HepG2 (cell line): ENCODE results near the gene MPPE1. TPM values are rescaled to one million over a fixed set of nuclear protein-coding genes. Genes with fewer than 3 reads are reported as not detected.

Source experiments
- EEA1 ChIP-seq: sonication (generic); formaldehyde crosslinking; IDR thresholded peaks from 2 replicates; pipeline ENCODE4 v1.5.1; 2020; ENCODE audit warnings: mild to moderate bottlenecking, missing genetic modification reagents, borderline replicate concordance
- GTF2F1 ChIP-seq: fragments of 150-350 bp; IDR thresholded peaks from 2 replicates; pipeline ENCODE4 v1.6.1; 2014; ENCODE audit warnings: low read length
- HNRNPK ChIP-seq: fragments of 200-400 bp; formaldehyde crosslinking; IDR thresholded peaks from 2 replicates; pipeline ENCODE4 v1.6.1; 2018; ENCODE audit warnings: low read length, low read depth, moderate library complexity, mild to moderate bottlenecking; ENCODE audit not compliant: poor library complexity, severe bottlenecking
- MEIS2 ChIP-seq: sonication (generic); formaldehyde crosslinking; IDR thresholded peaks from 2 replicates; pipeline ENCODE4 v1.9.0; 2021; ENCODE audit warnings: mild to moderate bottlenecking, missing genetic modification reagents
- MIXL1 ChIP-seq: IDR thresholded peaks from 2 replicates; pipeline ENCODE4 v1.6.1; 2016
- NPAS2 ChIP-seq: sonication (generic); formaldehyde crosslinking; IDR thresholded peaks from 2 replicates; pipeline ENCODE4 v1.8.0; 2022; ENCODE audit warnings: mild to moderate bottlenecking, missing genetic modification reagents, borderline replicate concordance
- PHF20 ChIP-seq: sonication (generic); formaldehyde crosslinking; IDR thresholded peaks from 2 replicates; pipeline ENCODE4 v1.5.0; 2020; ENCODE audit warnings: mild to moderate bottlenecking, missing genetic modification reagents
- RFX1 ChIP-seq: fragments of 450-650 bp; IDR thresholded peaks from 2 replicates; pipeline ENCODE4 v1.6.1; 2017
- SMAD3 ChIP-seq: sonication (generic); formaldehyde crosslinking; IDR thresholded peaks from 2 replicates; pipeline ENCODE4 v1.4.0; 2020; ENCODE audit warnings: missing genetic modification reagents
- SOX6 ChIP-seq, 2 experiments: fragments of 450-650 bp in 1 of 2; sonication (generic) in 1 of 2; formaldehyde crosslinking in 1 of 2; IDR thresholded peaks; 2 replicates each; pipeline versions ENCODE4 v1.4.0 to v1.6.1; 2017 to 2020; ENCODE audit warnings: antibody characterized with exemption in 1 of 2, mild to moderate bottlenecking in 1 of 2, missing genetic modification reagents in 1 of 2
- SRF ChIP-seq: IDR thresholded peaks from 2 replicates; pipeline ENCODE4 v1.6.1; 2011; ENCODE audit warnings: mild to moderate bottlenecking, low read depth, low read length, moderate library complexity
- SRSF9 ChIP-seq: fragments of 200-400 bp; formaldehyde crosslinking; IDR thresholded peaks from 2 replicates; pipeline ENCODE4 v1.6.1; 2018; ENCODE audit warnings: borderline replicate concordance, mild to moderate bottlenecking, low read depth, low read length; ENCODE audit not compliant: insufficient read depth, poor library complexity, severe bottlenecking
- ZIK1 ChIP-seq: sonication (generic); formaldehyde crosslinking; IDR thresholded peaks from 2 replicates; pipeline ENCODE4 v1.5.0; 2020; ENCODE audit warnings: mild to moderate bottlenecking, low read depth, missing genetic modification reagents, borderline replicate concordance
- ZNF557 ChIP-seq: sonication (generic); formaldehyde crosslinking; IDR thresholded peaks from 2 replicates; pipeline ENCODE4 v1.4.0; 2020; ENCODE audit warnings: missing genetic modification reagents
- ZNF569 ChIP-seq: sonication (generic); formaldehyde crosslinking; IDR thresholded peaks from 2 replicates; pipeline ENCODE4 v1.5.0; 2020; ENCODE audit warnings: mild to moderate bottlenecking, missing genetic modification reagents, moderate library complexity, borderline replicate concordance
- ZNF7 ChIP-seq: IDR thresholded peaks from 2 replicates; pipeline ENCODE4 v1.6.1; 2016; ENCODE audit warnings: missing biosample characterization, missing genetic modification reagents
- ZSCAN31 ChIP-seq: sonication (generic); formaldehyde crosslinking; IDR thresholded peaks from 2 replicates; pipeline ENCODE4 v1.5.0; 2020; ENCODE audit warnings: low read depth, mild to moderate bottlenecking, missing genetic modification reagents
- ZZZ3 ChIP-seq: sonication (generic); formaldehyde crosslinking; IDR thresholded peaks from 2 replicates; pipeline ENCODE4 v1.4.0; 2020; ENCODE audit warnings: missing genetic modification reagents, mild to moderate bottlenecking, borderline replicate concordance
- polyA plus RNA-seq, 8 experiments: library from polyadenylated mRNA; depleted of rRNA in 3 of 8; stranded (reverse) in 7 of 8; unstranded in 1 of 8; fragments of >200 nt; fragmentation: Illumina TruSeq in 4 of 8; extraction: Trizol in 4 of 8; gene quantifications; 2 replicates each; pipeline versions ENCODE4 v1.2.1 to v1.2.3, GENCODE V29; 2011 to 2016; ENCODE audit warnings: low read depth in 4 of 8, missing spikeins in 1 of 8, mixed read lengths in 1 of 8; ENCODE audit not compliant: insufficient read depth in 1 of 8
- total RNA-seq, 5 experiments: library from RNA; depleted of rRNA; stranded (reverse); fragments of >200 nt; fragmentation: Illumina TruSeq; extraction: Trizol; gene quantifications; 2 replicates each; pipeline ENCODE4 v1.2.3, GENCODE V29; 2016; ENCODE audit warnings: low read depth in 1 of 5
- TF ChIP-seq, protein P1 (sequence below): sonication (generic); formaldehyde crosslinking; IDR thresholded peaks from 2 replicates; pipeline ENCODE4 v1.4.0; 2020; ENCODE audit warnings: missing genetic modification reagents, mild to moderate bottlenecking, borderline replicate concordance
- TF ChIP-seq, protein P2 (sequence below): sonication (generic); formaldehyde crosslinking; IDR thresholded peaks from 2 replicates; pipeline ENCODE4 v1.9.0; 2021; ENCODE audit warnings: mild to moderate bottlenecking, missing genetic modification reagents

MPPE1 gene
- total and polyA plus RNA-seq, 2 of the 13 experiments (the other 11 are each of a cell fraction or from before 2014, with no cell fraction given): 9.6 to 11.9 TPM

DNA sequence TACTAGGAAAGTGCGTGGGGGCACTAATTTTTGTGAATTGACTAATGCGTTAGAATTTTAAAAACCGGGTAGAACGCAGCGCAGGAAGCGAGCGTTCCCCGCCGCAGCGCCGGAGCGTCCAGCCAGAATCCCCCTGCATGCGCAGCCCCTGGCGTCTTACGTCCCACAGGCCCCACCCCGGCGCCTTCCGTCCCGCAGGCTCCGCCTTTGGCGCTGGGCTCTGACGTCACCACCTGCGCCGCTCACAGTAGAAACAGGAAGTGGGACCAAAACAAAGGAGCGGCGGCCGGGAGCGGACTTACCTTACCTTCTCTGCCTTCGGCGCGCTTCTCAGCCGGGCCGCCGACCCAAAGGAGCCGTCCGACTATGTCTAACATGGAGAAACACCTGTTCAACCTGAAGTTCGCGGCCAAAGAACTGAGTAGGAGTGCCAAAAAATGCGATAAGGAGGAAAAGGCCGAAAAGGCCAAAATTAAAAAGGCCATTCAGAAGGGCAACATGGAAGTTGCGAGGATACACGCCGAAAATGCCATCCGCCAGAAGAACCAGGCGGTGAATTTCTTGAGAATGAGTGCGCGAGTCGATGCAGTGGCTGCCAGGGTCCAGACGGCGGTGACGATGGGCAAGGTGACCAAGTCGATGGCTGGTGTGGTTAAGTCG lies 56.8 kb downstream of the MPPE1 start, which contains the start of gene CHMP1B (continued):
- TF ChIP-seq SMAD3: peak; percentile 65
- peak; percentile 42; the same call in 1 of the 2 replicates for TF ChIP-seq ZNF557
- TF ChIP-seq MEIS2: peak; percentile 49
- TF ChIP-seq, protein P1, sequence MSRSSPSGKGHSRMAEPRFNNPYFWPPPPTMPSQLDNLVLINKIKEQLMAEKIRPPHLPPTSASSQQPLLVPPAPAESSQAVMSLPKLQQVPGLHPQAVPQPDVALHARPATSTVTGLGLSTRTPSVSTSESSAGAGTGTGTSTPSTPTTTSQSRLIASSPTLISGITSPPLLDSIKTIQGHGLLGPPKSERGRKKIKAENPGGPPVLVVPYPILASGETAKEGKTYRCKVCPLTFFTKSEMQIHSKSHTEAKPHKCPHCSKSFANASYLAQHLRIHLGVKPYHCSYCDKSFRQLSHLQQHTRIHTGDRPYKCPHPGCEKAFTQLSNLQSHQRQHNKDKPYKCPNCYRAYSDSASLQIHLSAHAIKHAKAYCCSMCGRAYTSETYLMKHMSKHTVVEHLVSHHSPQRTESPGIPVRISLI: no peak
- TF ChIP-seq GTF2F1: no peak
- peak; percentile 90 for TF ChIP-seq SRF
- TF ChIP-seq NPAS2 (CRISPR knock-in tag): no peak
- TF ChIP-seq MIXL1: peak; percentile 73
- 0 out of 2 replicates have a peak, but pooled peaks have one; percentile 10 for TF ChIP-seq ZSCAN31 (CRISPR knock-in tag)
- peak; percentile 66; the same call in 1 of the 2 replicates for TF ChIP-seq EEA1
- TF ChIP-seq HNRNPK: no peak
- no peak for TF ChIP-seq RFX1
- peak; percentile 41; the same call in 1 of the 2 replicates for TF ChIP-seq ZZZ3 (CRISPR knock-in tag)
- TF ChIP-seq, protein P2, sequence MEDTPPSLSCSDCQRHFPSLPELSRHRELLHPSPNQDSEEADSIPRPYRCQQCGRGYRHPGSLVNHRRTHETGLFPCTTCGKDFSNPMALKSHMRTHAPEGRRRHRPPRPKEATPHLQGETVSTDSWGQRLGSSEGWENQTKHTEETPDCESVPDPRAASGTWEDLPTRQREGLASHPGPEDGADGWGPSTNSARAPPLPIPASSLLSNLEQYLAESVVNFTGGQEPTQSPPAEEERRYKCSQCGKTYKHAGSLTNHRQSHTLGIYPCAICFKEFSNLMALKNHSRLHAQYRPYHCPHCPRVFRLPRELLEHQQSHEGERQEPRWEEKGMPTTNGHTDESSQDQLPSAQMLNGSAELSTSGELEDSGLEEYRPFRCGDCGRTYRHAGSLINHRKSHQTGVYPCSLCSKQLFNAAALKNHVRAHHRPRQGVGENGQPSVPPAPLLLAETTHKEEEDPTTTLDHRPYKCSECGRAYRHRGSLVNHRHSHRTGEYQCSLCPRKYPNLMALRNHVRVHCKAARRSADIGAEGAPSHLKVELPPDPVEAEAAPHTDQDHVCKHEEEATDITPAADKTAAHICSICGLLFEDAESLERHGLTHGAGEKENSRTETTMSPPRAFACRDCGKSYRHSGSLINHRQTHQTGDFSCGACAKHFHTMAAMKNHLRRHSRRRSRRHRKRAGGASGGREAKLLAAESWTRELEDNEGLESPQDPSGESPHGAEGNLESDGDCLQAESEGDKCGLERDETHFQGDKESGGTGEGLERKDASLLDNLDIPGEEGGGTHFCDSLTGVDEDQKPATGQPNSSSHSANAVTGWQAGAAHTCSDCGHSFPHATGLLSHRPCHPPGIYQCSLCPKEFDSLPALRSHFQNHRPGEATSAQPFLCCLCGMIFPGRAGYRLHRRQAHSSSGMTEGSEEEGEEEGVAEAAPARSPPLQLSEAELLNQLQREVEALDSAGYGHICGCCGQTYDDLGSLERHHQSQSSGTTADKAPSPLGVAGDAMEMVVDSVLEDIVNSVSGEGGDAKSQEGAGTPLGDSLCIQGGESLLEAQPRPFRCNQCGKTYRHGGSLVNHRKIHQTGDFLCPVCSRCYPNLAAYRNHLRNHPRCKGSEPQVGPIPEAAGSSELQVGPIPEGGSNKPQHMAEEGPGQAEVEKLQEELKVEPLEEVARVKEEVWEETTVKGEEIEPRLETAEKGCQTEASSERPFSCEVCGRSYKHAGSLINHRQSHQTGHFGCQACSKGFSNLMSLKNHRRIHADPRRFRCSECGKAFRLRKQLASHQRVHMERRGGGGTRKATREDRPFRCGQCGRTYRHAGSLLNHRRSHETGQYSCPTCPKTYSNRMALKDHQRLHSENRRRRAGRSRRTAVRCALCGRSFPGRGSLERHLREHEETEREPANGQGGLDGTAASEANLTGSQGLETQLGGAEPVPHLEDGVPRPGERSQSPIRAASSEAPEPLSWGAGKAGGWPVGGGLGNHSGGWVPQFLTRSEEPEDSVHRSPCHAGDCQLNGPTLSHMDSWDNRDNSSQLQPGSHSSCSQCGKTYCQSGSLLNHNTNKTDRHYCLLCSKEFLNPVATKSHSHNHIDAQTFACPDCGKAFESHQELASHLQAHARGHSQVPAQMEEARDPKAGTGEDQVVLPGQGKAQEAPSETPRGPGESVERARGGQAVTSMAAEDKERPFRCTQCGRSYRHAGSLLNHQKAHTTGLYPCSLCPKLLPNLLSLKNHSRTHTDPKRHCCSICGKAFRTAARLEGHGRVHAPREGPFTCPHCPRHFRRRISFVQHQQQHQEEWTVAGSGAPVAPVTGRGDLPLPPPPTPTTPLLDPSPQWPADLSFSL (CRISPR knock-in tag): no peak
- no peak for TF ChIP-seq ZIK1
- peak; percentile 97 for TF ChIP-seq PHF20 (CRISPR knock-in tag)
- no peak for TF ChIP-seq SOX6 (IDR thresholded peaks at IDR 0.05)
- peak; percentile 69 for TF ChIP-seq SOX6 (CRISPR knock-in tag; IDR thresholded peaks at IDR 0.05)
- TF ChIP-seq ZNF569: no peak; the same call in 1 of the 2 replicates
- TF ChIP-seq ZNF7: no peak
- TF ChIP-seq SRSF9: no peak
